ENCODE measurements around the gene PFDN6.

DNA sequence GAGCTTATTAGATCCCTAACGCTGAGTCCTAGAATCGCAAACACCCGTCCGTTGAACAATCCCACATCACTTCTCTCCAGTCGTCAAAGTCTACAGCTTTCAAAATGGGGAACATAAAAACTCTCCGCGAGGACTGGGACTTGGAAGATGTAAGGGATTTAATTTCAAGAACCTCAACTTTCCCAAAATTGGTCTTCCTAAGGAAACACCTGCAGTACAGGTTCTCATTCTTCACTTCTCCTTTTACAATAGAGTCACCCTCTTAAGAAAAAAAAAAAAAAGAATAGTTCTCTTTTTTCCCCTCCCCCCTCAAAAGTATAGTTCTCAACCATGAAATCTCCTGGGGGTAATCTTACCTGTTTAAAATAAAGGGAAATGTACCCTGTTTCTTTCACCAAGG, 34.7 kb downstream of the PFDN6 start:
- TF ChIP-seq, protein P1, sequence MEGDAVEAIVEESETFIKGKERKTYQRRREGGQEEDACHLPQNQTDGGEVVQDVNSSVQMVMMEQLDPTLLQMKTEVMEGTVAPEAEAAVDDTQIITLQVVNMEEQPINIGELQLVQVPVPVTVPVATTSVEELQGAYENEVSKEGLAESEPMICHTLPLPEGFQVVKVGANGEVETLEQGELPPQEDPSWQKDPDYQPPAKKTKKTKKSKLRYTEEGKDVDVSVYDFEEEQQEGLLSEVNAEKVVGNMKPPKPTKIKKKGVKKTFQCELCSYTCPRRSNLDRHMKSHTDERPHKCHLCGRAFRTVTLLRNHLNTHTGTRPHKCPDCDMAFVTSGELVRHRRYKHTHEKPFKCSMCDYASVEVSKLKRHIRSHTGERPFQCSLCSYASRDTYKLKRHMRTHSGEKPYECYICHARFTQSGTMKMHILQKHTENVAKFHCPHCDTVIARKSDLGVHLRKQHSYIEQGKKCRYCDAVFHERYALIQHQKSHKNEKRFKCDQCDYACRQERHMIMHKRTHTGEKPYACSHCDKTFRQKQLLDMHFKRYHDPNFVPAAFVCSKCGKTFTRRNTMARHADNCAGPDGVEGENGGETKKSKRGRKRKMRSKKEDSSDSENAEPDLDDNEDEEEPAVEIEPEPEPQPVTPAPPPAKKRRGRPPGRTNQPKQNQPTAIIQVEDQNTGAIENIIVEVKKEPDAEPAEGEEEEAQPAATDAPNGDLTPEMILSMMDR (IDR thresholded peaks at IDR 0.05): no peak
- no peak for TF ChIP-seq POLR2AphosphoS5 (IDR thresholded peaks at IDR 0.05; ENCODE audit: low read depth, low read length)
- TF ChIP-seq SIN3A (IDR thresholded peaks at IDR 0.05; ENCODE audit: borderline replicate concordance, insufficient read depth, low read depth, low read length): no peak

Measured in Panc1 (cell line).